ENCODE data around the gene SPPL2B.
A peak's percentile ranks its signal among the peaks of the same experiment; 100 is the strongest.
"Not testable (repeated sequence)": the region's sequence is repeated elsewhere in the genome, so short reads cannot be mapped to it uniquely, and the experiment has no call there.

The SPPL2B gene

GRCh38 chr19:2381148-2381820, 52.8 kb downstream of the SPPL2B start:
- DNase-seq (ENCODE audit: low read depth, low spot score), result no peak

GRCh38 chr19:2382530-2383222, 54.2 kb downstream of the SPPL2B start:
- no peak for DNase-seq (ENCODE audit: low read depth, low spot score)

GRCh38 chr19:2385053-2385721, 56.7 kb downstream of the SPPL2B start:
- DNase-seq (ENCODE audit: low read depth, low spot score), result peak; percentile 59

- DNase-seq (ENCODE audit: low read depth, low spot score), result no peak
Observed at GRCh38 chr19:2387367-2388288, 59.1 kb downstream of the SPPL2B start.

- no peak for DNase-seq (ENCODE audit: low read depth, low spot score)
Observed at GRCh38 chr19:2389594-2389993, 61.1 kb downstream of the SPPL2B start.

GRCh38 chr19:2391118-2391725, 62.7 kb downstream of the SPPL2B start:
- no peak for DNase-seq (ENCODE audit: low read depth, low spot score)

- DNase-seq (ENCODE audit: low read depth, low spot score), result no peak
Observed at GRCh38 chr19:2392366-2392765, 63.9 kb downstream of the SPPL2B start.

GRCh38 chr19:2392899-2393298, 64.4 kb downstream of the SPPL2B start:
- DNase-seq (ENCODE audit: low read depth, low spot score), result not testable (repeated sequence)

GRCh38 chr19:2394054-2394441, 65.6 kb downstream of the SPPL2B start:
- DNase-seq (ENCODE audit: low read depth, low spot score), result no peak

GRCh38 chr19:2394442-2395292, 66.2 kb downstream of the SPPL2B start:
- no peak for DNase-seq (ENCODE audit: low read depth, low spot score)

- not testable (repeated sequence) for DNase-seq (ENCODE audit: low read depth, low spot score)
Observed at GRCh38 chr19:2395293-2395829, 66.9 kb downstream of the SPPL2B start.

- not testable (repeated sequence) for DNase-seq (ENCODE audit: low read depth, low spot score)
Observed at GRCh38 chr19:2397173-2397572, 68.7 kb downstream of the SPPL2B start.

- no peak for DNase-seq (ENCODE audit: low read depth, low spot score)
Observed at GRCh38 chr19:2398735-2399305, 70.3 kb downstream of the SPPL2B start.

GRCh38 chr19:2399582-2399981, 71.1 kb downstream of the SPPL2B start:
- no peak for DNase-seq (ENCODE audit: low read depth, low spot score)
